Uterus (tissue), 4 donors: Measurements from ENCODE around the gene LEPR. TPM values are rescaled to one million over a fixed set of nuclear protein-coding genes. Genes with fewer than 3 reads are reported as not detected.
"Not testable (repeated sequence)": the region's sequence is repeated elsewhere in the genome, so short reads cannot be mapped to it uniquely, and the experiment has no call there.

Source experiments
- DNase-seq, 2 donors: peaks; one replicate each; pipeline ENCODE4 v3.0.0-alpha.2; 2019 to 2020
- H3K27ac ChIP-seq, 2 donors: fragments of 200-600 bp; sonication (generic); 1 replicate in 1 of 2; 2 replicates in 1 of 2; pipeline ENCODE4 v1.5.1; 2016 to 2018
- H3K27me3 ChIP-seq, 2 donors: fragments of 200-600 bp; sonication (generic); one replicate each; pipeline ENCODE4 v1.5.1; 2018 to 2019; ENCODE audit warnings: control low read depth in 1 of 2
- H3K36me3 ChIP-seq, 2 donors: fragments of 200-600 bp; sonication (generic); one replicate each; pipeline ENCODE4 v1.5.1; 2019; ENCODE audit warnings: control low read depth in 1 of 2
- H3K4me1 ChIP-seq, 2 donors: fragments of 200-600 bp; sonication (generic); one replicate each; pipeline ENCODE4 v1.5.1; 2018 to 2019; ENCODE audit warnings: control low read depth in 1 of 2
- H3K4me3 ChIP-seq, 2 donors: fragments of 200-600 bp; sonication (generic); 1 replicate in 1 of 2; 2 replicates in 1 of 2; pipeline ENCODE4 v1.5.1; 2018 to 2019; ENCODE audit warnings: mild to moderate bottlenecking in 1 of 2
- H3K9me3 ChIP-seq, 2 donors: fragments of 200-600 bp; sonication (generic); one replicate each; pipeline ENCODE4 v1.5.1; 2019; ENCODE audit warnings: control low read depth in 1 of 2
- POLR2A ChIP-seq, 2 donors: fragments of 450-650 bp; IDR thresholded peaks; one replicate each; pipeline ENCODE4 v1.6.1; 2016; ENCODE audit warnings: antibody characterized with exemption in 2 of 2, mild to moderate bottlenecking in 1 of 2, moderate library complexity in 1 of 2
- intact Hi-C: fragments of 100-400 bp; cut with DNase I; formaldehyde crosslinking; loops from one replicate; pipeline ENCODE4 v1.15.1; 2023; ENCODE audit warnings: low total_unique reads
- total RNA-seq, 4 donors: library from RNA; depleted of rRNA in 3 of 4; stranded (reverse); fragments of >200 nt in 3 of 4; gene quantifications; one replicate each; pipeline versions ENCODE4 v1.1.0 to v1.2.4, GENCODE V29; 2014 to 2023
- TF ChIP-seq, protein P1 (sequence below), 4 experiments: fragments of 200-600 bp in 2 of 4; fragments of 450-650 bp in 2 of 4; sonication (generic) in 2 of 4; IDR thresholded peaks; one replicate each; pipeline ENCODE4 v1.5.1; 2016 to 2019; ENCODE audit warnings: antibody characterized with exemption in 4 of 4, mild to moderate bottlenecking in 2 of 4, moderate library complexity in 1 of 4
- donor health status: DM: yes; HTN: yes; CAD: no.

LEPR gene
- total RNA-seq, 4 donors from 2014 or later, result 55.0 to 87.0 (median 57.9) TPM

DNA sequence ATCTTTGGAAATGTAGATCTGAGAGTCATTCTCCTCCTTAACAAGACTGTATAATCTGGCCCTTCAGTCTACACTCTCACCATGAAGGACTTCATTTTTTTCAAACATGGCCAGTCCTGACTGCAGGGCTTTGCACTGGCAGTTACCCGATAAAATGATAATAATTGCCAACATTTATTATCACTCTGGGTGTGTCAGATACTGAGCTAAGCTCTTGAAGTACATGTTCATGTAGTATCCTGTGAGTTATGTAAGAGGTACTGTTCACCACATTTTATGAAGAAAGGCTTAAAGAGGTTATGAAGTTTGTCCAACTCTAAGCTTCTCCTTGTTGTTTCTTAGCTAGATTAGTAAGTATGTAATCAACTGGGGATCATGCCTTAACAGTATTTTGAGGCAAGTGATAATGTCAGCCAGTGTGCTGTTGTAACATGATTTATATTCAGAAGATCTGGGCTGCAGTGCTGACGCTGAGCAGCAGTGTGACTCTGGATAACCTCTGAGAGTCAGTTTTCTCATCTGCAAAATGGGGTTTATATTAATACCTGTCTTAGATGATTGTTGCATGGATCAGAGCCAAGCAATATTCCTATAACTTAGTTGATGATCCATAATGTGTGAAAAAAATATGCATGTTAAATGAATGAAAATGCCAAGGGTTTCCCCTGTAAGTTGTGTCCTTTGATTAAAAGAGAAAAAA, 42.1 kb upstream of the LEPR start:
- intact Hi-C loops, result no loop called here
- Histone ChIP-seq H3K36me3 (no peaks in the 10 kb centered on the region), H3K4me1 (no peaks in the 10 kb centered on the region), H3K4me3 (no peak overlapping the region), H3K9me3 (no peaks in the 10 kb centered on the region), H3K27ac (no peak overlapping the region), H3K27me3 (no peaks in the 10 kb centered on the region)
- DNase-seq, result no peak
- TF ChIP-seq, protein P1, sequence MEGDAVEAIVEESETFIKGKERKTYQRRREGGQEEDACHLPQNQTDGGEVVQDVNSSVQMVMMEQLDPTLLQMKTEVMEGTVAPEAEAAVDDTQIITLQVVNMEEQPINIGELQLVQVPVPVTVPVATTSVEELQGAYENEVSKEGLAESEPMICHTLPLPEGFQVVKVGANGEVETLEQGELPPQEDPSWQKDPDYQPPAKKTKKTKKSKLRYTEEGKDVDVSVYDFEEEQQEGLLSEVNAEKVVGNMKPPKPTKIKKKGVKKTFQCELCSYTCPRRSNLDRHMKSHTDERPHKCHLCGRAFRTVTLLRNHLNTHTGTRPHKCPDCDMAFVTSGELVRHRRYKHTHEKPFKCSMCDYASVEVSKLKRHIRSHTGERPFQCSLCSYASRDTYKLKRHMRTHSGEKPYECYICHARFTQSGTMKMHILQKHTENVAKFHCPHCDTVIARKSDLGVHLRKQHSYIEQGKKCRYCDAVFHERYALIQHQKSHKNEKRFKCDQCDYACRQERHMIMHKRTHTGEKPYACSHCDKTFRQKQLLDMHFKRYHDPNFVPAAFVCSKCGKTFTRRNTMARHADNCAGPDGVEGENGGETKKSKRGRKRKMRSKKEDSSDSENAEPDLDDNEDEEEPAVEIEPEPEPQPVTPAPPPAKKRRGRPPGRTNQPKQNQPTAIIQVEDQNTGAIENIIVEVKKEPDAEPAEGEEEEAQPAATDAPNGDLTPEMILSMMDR (IDR thresholded peaks at IDR 0.05), result no peak

DNA sequence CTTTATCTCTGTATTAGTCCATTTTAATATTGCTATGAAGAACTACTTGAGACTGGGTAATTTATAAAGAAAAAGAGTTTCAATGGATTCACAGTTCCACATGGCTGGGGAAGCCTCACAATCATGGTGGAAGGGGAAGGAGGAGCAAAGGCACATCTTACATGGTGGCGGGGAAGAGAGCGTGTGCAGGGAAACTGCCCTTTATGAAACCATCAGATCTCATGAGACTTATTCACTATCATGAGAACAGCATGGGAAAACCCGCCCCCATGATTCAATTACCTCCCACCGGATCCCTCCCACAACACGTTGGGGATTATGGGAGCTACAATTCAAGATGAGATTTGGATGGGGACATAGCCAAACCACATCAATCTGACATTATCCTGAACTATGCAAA, 36.0 kb upstream of the LEPR start:
- H3K4me1 ChIP-seq, H3K27ac ChIP-seq, H3K4me3 ChIP-seq, H3K36me3 ChIP-seq, intact Hi-C loops, DNase-seq, H3K27me3 ChIP-seq, H3K9me3 ChIP-seq: not testable (repeated sequence)

DNA sequence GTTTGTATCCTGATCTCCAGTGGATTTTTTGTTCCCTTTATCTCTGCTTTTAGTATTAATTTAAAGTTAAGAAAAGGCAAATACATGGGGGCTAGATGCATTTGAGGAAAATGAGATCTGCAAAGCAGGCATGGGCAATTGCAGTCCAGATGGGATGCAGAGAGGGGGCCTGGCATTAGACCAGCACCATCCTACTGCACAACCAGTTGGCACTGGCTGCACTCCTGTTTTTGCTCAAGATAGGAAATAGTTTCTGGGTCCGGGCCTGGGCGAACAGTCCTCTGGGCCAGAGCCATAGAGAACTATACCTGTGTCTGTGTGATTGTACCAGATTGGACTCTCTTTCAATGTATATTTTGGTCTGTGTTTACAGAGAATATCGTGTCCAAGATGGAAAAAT, 34.0 kb upstream of the LEPR start:
- intact Hi-C loops, result no loop called here
- no peaks in the 10 kb centered on the region for H3K9me3 ChIP-seq
- H3K27me3 ChIP-seq, result no peaks in the 10 kb centered on the region
- H3K4me3 ChIP-seq, result no peak overlapping the region
- H3K36me3 ChIP-seq, result no peaks in the 10 kb centered on the region
- TF ChIP-seq, protein P1 (IDR thresholded peaks at IDR 0.05), result no peak
- TF ChIP-seq POLR2A (IDR thresholded peaks at IDR 0.05), result no peak
- H3K27ac ChIP-seq, result no peak overlapping the region
- no peaks in the 10 kb centered on the region for H3K4me1 ChIP-seq
- DNase-seq, result no peak

DNA sequence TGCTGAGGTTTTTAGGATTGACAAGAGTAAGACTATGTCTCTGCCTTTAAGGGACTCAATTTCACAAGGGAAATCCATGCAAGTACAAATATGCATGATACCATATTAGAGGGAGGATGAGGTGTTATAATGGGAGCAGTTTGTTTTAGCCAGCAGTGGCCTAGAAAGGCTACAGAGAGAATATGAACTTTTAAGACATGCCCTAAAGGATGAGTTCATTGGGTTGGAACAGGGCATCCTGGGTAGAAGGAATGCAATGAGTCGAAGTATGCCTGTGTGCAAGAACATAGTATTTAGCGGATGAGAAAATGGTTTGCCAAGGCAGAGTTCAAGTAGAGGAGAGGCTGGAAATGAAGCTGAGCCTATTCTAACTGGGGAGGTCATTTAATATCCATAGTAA, 32.6 kb upstream of the LEPR start:
- Histone ChIP-seq H3K4me1 (no peaks in the 10 kb centered on the region), H3K9me3 (no peaks in the 10 kb centered on the region), H3K27ac (no peak overlapping the region), H3K4me3 (no peak overlapping the region), H3K27me3 (no peaks in the 10 kb centered on the region), H3K36me3 (no peaks in the 10 kb centered on the region)
- no peak for DNase-seq
- intact Hi-C loops, result no loop called here
- TF ChIP-seq, protein P1 (IDR thresholded peaks at IDR 0.05), result no peak
- no peak for TF ChIP-seq POLR2A (IDR thresholded peaks at IDR 0.05)

DNA sequence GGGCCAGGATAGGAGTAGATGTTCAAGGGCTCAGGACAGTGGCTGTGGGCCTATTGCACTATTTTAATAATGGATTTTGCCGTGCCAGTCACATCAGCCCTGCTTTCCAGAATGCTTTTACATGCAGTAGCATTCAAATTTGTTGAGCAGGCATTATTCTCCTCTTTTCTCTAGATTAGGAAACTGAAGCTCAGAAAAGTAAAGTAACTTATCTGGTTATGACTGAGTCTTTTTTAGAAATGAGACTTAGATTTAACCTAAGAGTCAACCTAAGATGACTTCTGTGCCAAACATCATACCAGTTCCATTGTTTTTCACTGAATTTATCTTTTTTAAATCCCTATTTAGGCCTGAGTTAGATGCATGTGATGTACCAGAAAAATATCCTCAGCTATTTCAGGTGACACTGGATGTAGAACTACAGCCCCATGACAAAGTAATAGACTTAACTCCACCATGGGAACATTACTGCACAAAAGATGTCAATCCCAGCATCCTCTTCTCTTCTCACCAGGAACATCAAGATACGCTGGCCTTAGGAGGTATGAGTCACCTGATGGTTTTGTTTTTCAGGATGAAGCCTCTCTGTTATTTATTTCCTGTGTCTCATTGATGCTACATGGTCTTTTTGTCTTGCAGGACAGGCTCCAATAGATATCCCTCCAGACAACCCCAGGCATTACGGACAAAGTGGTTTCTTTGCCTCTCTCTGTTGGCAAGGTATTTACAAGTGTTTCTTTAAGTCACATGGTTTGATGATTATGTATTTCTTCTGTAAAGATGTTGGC, 31.4 kb upstream of the LEPR start:
- DNase-seq, result no peak
- TF ChIP-seq, protein P1 (IDR thresholded peaks at IDR 0.05), result no peak
- no peak for TF ChIP-seq POLR2A (IDR thresholded peaks at IDR 0.05)
- Histone ChIP-seq H3K4me3 (no peak overlapping the region), H3K4me1 (no peaks in the 10 kb centered on the region), H3K27ac (no peak overlapping the region), H3K9me3 (no peaks in the 10 kb centered on the region), H3K36me3 (no peaks in the 10 kb centered on the region), H3K27me3 (no peaks in the 10 kb centered on the region)
- intact Hi-C loops, result no loop called here
